HG03103 (cell line): Measurements from ENCODE around the gene C2CD5.
A peak's percentile ranks its signal among the peaks of the same experiment; 100 is the strongest.
"Not testable (repeated sequence)": the region's sequence is repeated elsewhere in the genome, so short reads cannot be mapped to it uniquely, and the experiment has no call there.

Experiments used
- ATAC-seq: cut with Tn5 transposase; IDR thresholded peaks from one replicate; pipeline ENCODE4 v1.9.1; 2021; ENCODE audit warnings: low read depth; ENCODE audit not compliant: unreplicated experiment

C2CD5 gene

GRCh38 chr12:22544038-22544979 lies at the start of gene C2CD5:
Gene C2CD5 (minus strand): TSS chr12:22544542. CDS start chr12:22544150, 392 bp downstream.
- peak; percentile 71 for ATAC-seq

GRCh38 chr12:22593864-22594263 lies 49.5 kb upstream of the C2CD5 start:
- no peak for ATAC-seq

- no peak for ATAC-seq
These were observed 44.5 kb upstream of the C2CD5 start for GRCh38 chr12:22588817-22589216.

GRCh38 chr12:22578328-22578727 lies 34.0 kb upstream of the C2CD5 start:
- ATAC-seq: no peak

GRCh38 chr12:22577667-22578066 lies 33.3 kb upstream of the C2CD5 start:
- no peak for ATAC-seq

- ATAC-seq: no peak
These were observed 32.1 kb upstream of the C2CD5 start for GRCh38 chr12:22576473-22576872.

- no peak for ATAC-seq
These were observed 31.7 kb upstream of the C2CD5 start for GRCh38 chr12:22576065-22576464.

GRCh38 chr12:22574921-22575320 lies 30.6 kb upstream of the C2CD5 start:
- no peak for ATAC-seq

GRCh38 chr12:22573181-22573580 lies 28.8 kb upstream of the C2CD5 start:
- ATAC-seq: no peak

GRCh38 chr12:22569253-22569652 lies 24.9 kb upstream of the C2CD5 start:
- ATAC-seq: no peak

- no peak for ATAC-seq
These were observed 18.0 kb upstream of the C2CD5 start for GRCh38 chr12:22562036-22563028.

- ATAC-seq: not testable (repeated sequence)
These were observed 10.4 kb upstream of the C2CD5 start for GRCh38 chr12:22554750-22555149.

- no peak for ATAC-seq
These were observed 7.3 kb upstream of the C2CD5 start for GRCh38 chr12:22551624-22552023.

GRCh38 chr12:22545255-22545654 lies 913 bp upstream of the C2CD5 start:
- no peak for ATAC-seq

- ATAC-seq: peak; percentile 30
These were observed 900 bp downstream of the C2CD5 start for GRCh38 chr12:22543246-22544037.

- no peak for ATAC-seq
These were observed 2.7 kb downstream of the C2CD5 start for GRCh38 chr12:22541496-22542155.

GRCh38 chr12:22539055-22539454 lies 5.3 kb downstream of the C2CD5 start:
- no peak for ATAC-seq

GRCh38 chr12:22538311-22538710 lies 6.0 kb downstream of the C2CD5 start:
- no peak for ATAC-seq

GRCh38 chr12:22536971-22537544 lies 7.3 kb downstream of the C2CD5 start:
- no peak for ATAC-seq
